Spleen (tissue), 11 donors: Measurements from ENCODE around the gene SUSD4. TPM values are rescaled to one million over a fixed set of nuclear protein-coding genes. Genes with fewer than 3 reads are reported as not detected.

Source experiments
- DNase-seq: peaks from one replicate; pipeline ENCODE4 v3.0.0-alpha.2; 2020
- H3K27ac ChIP-seq, 8 donors: fragments of 200-600 bp; sonication (generic) in 7 of 8; 1 replicate in 4 of 8; 2 replicates in 4 of 8; pipeline versions ENCODE4 v1.5.0 to v1.8.0; 2016 to 2021; ENCODE audit warnings: inconsistent platforms in 4 of 8, mild to moderate bottlenecking in 4 of 8, moderate library complexity in 1 of 8
- H3K27me3 ChIP-seq, 7 donors: fragments of 200-600 bp; sonication (generic) in 6 of 7; replicated peaks in 1 of 7; 1 replicate in 4 of 7; 2 replicates in 3 of 7; pipeline versions ENCODE4 v1.5.0 to v1.8.0; 2016 to 2021; ENCODE audit warnings: inconsistent platforms in 3 of 7, mild to moderate bottlenecking in 1 of 7
- H3K36me3 ChIP-seq, 6 donors: fragments of 200-600 bp; sonication (generic) in 5 of 6; 1 replicate in 4 of 6; 2 replicates in 2 of 6; pipeline versions ENCODE4 v1.5.0 to v1.8.0; 2016 to 2021; ENCODE audit warnings: inconsistent platforms in 2 of 6
- H3K4me1 ChIP-seq, 6 donors: fragments of 200-600 bp; sonication (generic) in 5 of 6; 1 replicate in 3 of 6; 2 replicates in 3 of 6; pipeline versions ENCODE4 v1.5.0 to v1.8.0; 2016 to 2021; ENCODE audit warnings: inconsistent platforms in 3 of 6
- H3K4me3 ChIP-seq, 8 donors: fragments of 200-600 bp; sonication (generic) in 7 of 8; 1 replicate in 4 of 8; 2 replicates in 4 of 8; pipeline versions ENCODE4 v1.5.0 to v1.8.0; 2016 to 2021; ENCODE audit warnings: inconsistent platforms in 4 of 8, mild to moderate bottlenecking in 4 of 8, moderate library complexity in 2 of 8
- H3K9me3 ChIP-seq, 8 donors: fragments of 200-600 bp; sonication (generic) in 7 of 8; 1 replicate in 4 of 8; 2 replicates in 4 of 8; pipeline versions ENCODE4 v1.5.0 to v1.8.0; 2016 to 2021; ENCODE audit warnings: inconsistent platforms in 4 of 8
- POLR2A ChIP-seq, 3 donors: fragments of 450-650 bp; IDR thresholded peaks; one replicate each; pipeline ENCODE4 v1.5.1; 2017; ENCODE audit warnings: antibody characterized with exemption in 3 of 3, mild to moderate bottlenecking in 1 of 3
- POLR2AphosphoS5 ChIP-seq, 3 donors: sonication (generic); formaldehyde crosslinking; IDR thresholded peaks; one replicate each; pipeline ENCODE4 v1.5.1; 2017; ENCODE audit warnings: antibody characterized with exemption in 3 of 3
- WGBS, 5 donors: extraction: QIAGEN DNeasy Blood & Tissue Kit in 3 of 5; methylation state at CpG; one replicate each; pipeline versions ENCODE4 v1.1.5 to v1.1.7; 2013 to 2018; 5-methylcytosine and 5-hydroxymethylcytosine counted together
- intact Hi-C: fragments of 100-400 bp; cut with DNase I; formaldehyde crosslinking; loops from one replicate; pipeline ENCODE4 v1.15.0; 2023; ENCODE audit warnings: low total_unique reads
- polyA plus RNA-seq, 3 donors: library from polyadenylated mRNA; stranded (reverse); fragments of 200-250 nt; gene quantifications; one replicate each; pipeline ENCODE4 v1.2.1, GENCODE V29; 2013
- total RNA-seq, 7 donors: library from RNA; depleted of rRNA in 3 of 7; stranded (reverse); fragments of >200 nt in 3 of 7; fragmentation: NEBNext Ultra II Directional in 4 of 7; extraction: Animal tissue kit (Norgen Biotek cat#: 25700) in 4 of 7; gene quantifications; one replicate each; pipeline versions ENCODE4 v1.1.0 to v1.2.1, GENCODE V29; 2016 to 2021
- TF ChIP-seq, protein P1 (sequence below), 11 experiments: fragments of 200-600 bp in 7 of 11; fragments of 450-650 bp in 4 of 11; sonication (generic) in 4 of 11; IDR thresholded peaks in 8 of 11; conservative IDR thresholded peaks in 3 of 11; 1 replicate in 7 of 11; 2 replicates in 4 of 11; pipeline versions ENCODE4 v1.4.0 to v1.8.0; 2016 to 2021; ENCODE audit warnings: antibody characterized with exemption in 11 of 11, inconsistent platforms in 4 of 11, mild to moderate bottlenecking in 1 of 11
- donor health status: healthy with polysubstance abuse.
- donor health status: DM: no; HTN: no; CAD: no; lungs with moderate emphysema.
- donor health status: DM: no; HTN: no; CAD: no.
- donor health status: Bipolar disorder and iron deficiency.
- donor health status: healthy.
- donor health status: DM: no; HTN: no; CAD: no.
- donor health status: DM: yes; HTN: yes; CAD: no.

SUSD4 gene
- total and polyA plus RNA-seq, 10 donors: 0.35 to 2.1 (median 0.69) TPM

DNA sequence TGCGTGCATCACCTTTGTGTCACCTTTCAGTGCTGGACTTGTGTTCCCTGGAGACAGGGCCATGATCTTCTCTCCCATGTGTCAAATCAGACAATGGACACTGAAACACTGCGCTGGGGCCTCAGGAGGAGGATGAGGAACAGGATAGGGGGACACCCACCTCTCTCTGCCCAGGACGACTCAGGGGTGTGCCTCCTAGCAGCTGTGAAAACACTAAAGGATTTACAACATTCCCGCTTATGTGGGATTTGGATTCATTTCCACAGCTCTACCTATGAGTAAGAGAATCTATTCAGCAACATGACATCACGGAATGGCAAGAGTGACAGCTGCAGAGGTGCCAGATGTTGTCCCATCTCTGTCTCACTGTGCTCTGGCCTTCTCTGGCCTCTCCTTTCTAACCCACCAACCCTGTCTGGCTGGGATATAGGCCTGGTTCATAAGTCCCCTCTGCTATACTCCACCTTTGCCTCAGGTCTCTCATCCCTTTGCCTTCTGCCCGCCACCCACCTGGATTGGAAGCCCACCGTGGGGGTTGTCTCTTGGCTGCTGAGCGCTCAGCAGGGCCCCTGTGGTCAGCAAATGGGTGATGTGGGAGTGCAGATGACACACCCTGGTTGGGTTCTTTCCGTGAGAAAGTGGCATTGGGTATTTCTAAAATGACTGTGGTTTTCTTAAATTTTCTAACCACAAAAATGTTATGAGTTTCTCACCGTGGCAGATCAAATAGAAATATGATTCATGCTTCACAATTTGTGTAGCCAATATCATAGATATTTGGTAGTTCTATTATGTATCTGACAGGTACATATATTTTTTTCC is 173.9 kb downstream of the SUSD4 start:
- TF ChIP-seq POLR2AphosphoS5 (IDR thresholded peaks at IDR 0.05) (no peak), POLR2A (IDR thresholded peaks at IDR 0.05) (no peak)
- TF ChIP-seq, protein P1, sequence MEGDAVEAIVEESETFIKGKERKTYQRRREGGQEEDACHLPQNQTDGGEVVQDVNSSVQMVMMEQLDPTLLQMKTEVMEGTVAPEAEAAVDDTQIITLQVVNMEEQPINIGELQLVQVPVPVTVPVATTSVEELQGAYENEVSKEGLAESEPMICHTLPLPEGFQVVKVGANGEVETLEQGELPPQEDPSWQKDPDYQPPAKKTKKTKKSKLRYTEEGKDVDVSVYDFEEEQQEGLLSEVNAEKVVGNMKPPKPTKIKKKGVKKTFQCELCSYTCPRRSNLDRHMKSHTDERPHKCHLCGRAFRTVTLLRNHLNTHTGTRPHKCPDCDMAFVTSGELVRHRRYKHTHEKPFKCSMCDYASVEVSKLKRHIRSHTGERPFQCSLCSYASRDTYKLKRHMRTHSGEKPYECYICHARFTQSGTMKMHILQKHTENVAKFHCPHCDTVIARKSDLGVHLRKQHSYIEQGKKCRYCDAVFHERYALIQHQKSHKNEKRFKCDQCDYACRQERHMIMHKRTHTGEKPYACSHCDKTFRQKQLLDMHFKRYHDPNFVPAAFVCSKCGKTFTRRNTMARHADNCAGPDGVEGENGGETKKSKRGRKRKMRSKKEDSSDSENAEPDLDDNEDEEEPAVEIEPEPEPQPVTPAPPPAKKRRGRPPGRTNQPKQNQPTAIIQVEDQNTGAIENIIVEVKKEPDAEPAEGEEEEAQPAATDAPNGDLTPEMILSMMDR (IDR thresholded peaks at IDR 0.05 in 8 of 11, conservative IDR thresholded peaks at IDR 0.05 in 3 of 11): no peak
- Histone ChIP-seq H3K27ac (no peak overlapping the region), H3K27me3 (no peaks in the 10 kb centered on the region), H3K4me3 (no peak overlapping the region), H3K4me1 (peaks cover 0 to 5% (median 0%) of the 10 kb centered on the region in 6 donors), H3K9me3 (no peaks in the 10 kb centered on the region), H3K36me3 (no peaks in the 10 kb centered on the region)
- DNase-seq: no peak
- WGBS, 5 donors: 50 to 65% (median 62%) methylated on average over 10 of the region's 10 CpGs
- intact Hi-C loops: no loop called here

DNA sequence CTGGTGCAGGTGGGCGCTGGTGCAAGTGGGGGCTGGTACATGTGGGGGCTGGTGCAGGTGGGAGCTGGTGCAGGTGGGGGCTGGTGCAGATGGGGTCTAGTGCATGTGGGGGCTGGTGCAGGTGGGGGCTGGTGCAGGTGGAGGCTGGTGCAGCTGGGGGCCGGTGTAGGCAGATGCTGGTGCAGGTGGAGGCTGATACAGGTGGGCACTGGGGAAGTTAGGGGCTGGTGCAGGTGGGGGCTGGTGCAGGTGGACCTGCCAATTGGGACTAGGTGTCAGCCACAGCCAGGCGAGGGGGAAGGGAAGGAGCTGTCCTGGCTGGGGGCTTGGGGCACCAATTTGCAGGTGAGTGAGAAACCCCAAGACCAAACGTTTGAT is 174.5 kb downstream of the SUSD4 start:
- no peaks in the 10 kb centered on the region for H3K27me3 ChIP-seq
- H3K36me3 ChIP-seq: no peaks in the 10 kb centered on the region
- no peak overlapping the region for H3K4me3 ChIP-seq
- WGBS, 5 donors: 58 to 91% (median 74%) methylated on average over 4 of the region's 4 CpGs
- H3K9me3 ChIP-seq: no peaks in the 10 kb centered on the region
- TF ChIP-seq POLR2AphosphoS5 (IDR thresholded peaks at IDR 0.05): no peak
- TF ChIP-seq, protein P1 (IDR thresholded peaks at IDR 0.05 in 8 of 11, conservative IDR thresholded peaks at IDR 0.05 in 3 of 11): no peak
- TF ChIP-seq POLR2A (IDR thresholded peaks at IDR 0.05): no peak
- H3K27ac ChIP-seq: no peak overlapping the region
- intact Hi-C loops: no loop called here
- no peak for DNase-seq
- peaks cover 0 to 5% (median 0%) of the 10 kb centered on the region in 6 donors for H3K4me1 ChIP-seq

DNA sequence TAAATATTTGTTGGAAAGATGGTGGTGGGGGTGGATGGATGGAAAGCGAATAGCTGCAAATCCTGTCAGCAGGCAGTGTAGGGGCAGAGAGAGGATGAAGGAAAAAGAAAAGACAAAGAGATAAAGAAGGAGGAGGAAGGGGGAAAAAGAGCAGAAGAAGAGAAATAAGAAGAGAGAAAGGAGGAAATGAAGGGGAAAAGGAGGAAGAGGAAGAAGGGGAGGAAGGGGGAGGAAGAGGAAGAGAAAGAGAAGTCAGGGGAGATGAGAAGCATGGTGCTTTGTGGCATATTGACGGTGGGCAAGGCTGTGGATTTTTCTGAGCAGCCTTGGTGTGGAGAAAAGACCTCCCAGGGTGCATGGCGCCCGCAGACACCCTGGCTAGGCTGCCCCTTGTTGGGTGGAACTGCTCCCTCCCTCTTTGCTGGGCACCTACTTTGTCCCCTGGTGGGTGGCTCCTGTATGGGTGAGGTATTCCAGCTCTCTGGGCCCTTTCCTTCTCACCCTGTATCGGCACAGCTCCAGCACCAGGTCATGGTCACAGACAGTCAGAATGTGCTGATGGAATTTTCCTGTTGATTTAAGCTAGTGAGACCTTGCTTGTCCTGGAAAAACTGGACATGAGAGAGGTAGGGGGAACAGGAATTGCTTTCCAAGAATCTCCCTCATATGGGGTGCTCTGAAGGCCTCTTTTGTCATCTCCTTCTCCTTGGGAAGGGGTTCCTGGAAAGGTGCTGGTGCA is 175.2 kb downstream of the SUSD4 start:
- peaks cover 0 to 5% (median 0%) of the 10 kb centered on the region in 6 donors for H3K4me1 ChIP-seq

More for the DNA sequence above, 175.2 kb downstream of the SUSD4 start:
- H3K27ac ChIP-seq: no peak overlapping the region
- H3K9me3 ChIP-seq: no peaks in the 10 kb centered on the region
- H3K4me3 ChIP-seq: no peak overlapping the region
- intact Hi-C loops: no loop called here
- DNase-seq: no peak
- 72 to 93% (median 83%) methylated on average over 5 of the region's 5 CpGs for WGBS, 5 donors
- TF ChIP-seq, protein P1 (IDR thresholded peaks at IDR 0.05 in 8 of 11, conservative IDR thresholded peaks at IDR 0.05 in 3 of 11): no peak
- TF ChIP-seq POLR2AphosphoS5 (IDR thresholded peaks at IDR 0.05): no peak
- TF ChIP-seq POLR2A (IDR thresholded peaks at IDR 0.05): no peak
- no peaks in the 10 kb centered on the region for H3K36me3 ChIP-seq
- no peaks in the 10 kb centered on the region for H3K27me3 ChIP-seq
